Activated CD8-positive, alpha-beta memory T cell treated with anti-CD3 and anti-CD28 coated beads, Interleukin-2, amount 50 U/mL, for 24 hours (primary cell): ENCODE data around the gene OR51Q1.

Source experiments
- DNase-seq: peaks from one replicate; pipeline ENCODE4 v3.0.0-alpha.2; 2020; ENCODE audit errors: extremely low read depth

OR51Q1 gene

DNA sequence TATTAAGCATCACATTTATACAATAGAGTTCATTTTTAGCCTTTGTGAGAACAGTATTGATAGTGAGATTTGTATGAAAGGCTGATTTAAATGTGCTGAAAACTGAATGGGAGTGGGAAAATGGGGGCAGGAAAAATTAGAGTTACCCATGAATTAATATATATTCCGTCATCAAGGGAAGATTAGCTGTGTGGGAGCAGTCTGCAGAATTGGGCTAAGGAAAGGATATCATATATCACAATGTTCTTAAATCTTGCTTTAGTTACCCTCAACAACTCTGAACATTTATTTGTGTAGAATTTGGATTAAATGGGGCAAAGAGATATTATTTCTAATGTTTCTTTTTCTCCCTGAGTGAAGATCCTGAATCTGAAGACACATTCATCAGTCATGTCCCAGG is at the start of gene OR51Q1:
Gene OR51Q1 (plus strand): TSS at position 301 of the 400 bp plus-strand sequence. CDS start 90 bp downstream, at position 391.
- DNase-seq = no peak

DNA sequence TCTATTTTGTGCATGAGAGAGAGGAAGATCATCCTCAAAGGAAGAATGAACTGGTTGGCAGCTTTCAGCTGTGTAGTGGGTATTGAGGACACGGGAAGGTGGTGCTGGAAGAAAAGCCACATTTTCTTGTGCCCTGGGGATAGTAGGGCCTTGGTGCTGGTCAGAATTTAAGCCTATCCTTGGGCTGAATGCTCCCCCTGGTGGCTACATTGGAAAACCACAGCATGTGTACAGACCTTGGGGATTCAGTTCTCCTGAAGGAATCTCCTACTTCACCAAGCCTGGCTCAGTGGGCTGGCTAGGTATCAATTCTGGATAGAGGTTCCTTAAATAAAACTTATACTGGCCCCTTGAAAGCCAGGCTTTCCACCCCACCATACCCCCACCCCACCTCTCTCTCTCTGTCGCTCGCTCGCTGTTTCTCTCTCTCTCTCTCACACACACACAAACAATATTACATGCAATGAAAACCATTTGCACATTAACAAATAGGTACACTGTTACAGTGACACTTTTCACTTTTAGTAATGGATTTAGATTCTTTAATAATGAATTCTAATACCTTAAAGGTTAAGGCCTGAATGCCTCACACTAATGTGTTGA is 41.1 kb upstream of the OR51Q1 start:
- no peak for DNase-seq

DNA sequence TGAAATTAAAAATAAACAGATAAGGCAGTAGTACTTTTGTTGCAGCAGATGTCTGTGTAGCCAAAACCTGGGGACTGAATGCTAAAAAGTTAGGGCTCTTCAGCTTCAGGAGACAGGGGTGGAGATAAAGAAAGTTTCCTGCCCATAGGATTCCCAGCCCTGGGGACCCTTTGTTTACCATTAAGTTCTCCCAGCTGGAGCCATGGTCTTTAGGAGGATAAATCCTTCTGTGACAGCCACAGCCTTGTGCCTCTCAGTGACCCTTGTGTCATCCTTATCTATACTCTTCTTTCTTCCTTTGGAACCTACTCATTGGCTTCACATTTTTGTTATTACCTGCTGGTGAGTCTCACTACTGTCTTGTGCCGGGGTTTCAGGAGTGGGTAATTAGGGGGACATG is 38.3 kb upstream of the OR51Q1 start, which contains the start of gene OR51M1:
Gene OR51M1 (plus strand): TSS at position 237 of the 400 bp plus-strand sequence. CDS start 5,587 bp downstream, outside the sequence.
- DNase-seq = no peak

DNA sequence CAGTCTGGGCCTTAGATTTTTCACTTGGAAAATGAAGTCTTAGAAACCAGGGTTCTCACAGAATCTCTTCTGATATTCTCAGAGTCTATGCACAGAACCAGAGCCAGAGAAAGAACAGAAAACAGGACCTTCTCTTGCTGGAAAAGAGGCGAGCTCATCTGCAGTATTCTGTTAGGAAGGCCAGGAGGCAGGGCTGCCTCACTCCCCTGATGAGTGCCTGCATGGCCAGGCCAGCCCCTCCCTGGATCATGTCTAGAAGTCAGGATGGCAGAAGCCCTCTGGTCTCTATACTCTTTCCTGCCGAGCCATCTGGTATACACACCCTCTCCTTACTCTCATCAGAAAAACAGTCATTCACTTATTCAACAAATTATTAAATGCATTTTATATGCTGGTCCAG is 37.6 kb upstream of the OR51Q1 start:
- DNase-seq = no peak

DNA sequence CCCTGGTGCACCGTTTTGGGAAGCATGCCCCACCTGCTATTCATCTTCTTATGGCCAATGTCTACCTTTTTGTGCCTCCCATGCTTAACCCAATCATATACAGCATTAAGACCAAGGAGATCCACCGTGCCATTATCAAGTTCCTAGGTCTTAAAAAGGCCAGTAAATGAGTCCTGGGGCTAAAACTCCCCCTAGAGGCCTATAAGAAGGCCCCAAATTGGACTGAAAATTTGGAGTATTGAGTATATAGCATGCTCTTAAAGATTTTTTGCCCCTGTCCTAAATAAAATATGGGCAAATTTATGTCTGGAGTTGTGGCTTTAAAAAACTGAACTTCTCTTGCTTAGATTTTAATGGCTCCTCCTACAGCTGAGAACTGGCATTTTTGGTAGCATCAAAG is 31.7 kb upstream of the OR51Q1 start:
- no peak for DNase-seq

GRCh38 chr11:5394091-5394490 is 27.8 kb upstream of the OR51Q1 start:
- no peak for DNase-seq

- no peak for DNase-seq
Measured at GRCh38 chr11:5398936-5399335, 23.0 kb upstream of the OR51Q1 start.

DNA sequence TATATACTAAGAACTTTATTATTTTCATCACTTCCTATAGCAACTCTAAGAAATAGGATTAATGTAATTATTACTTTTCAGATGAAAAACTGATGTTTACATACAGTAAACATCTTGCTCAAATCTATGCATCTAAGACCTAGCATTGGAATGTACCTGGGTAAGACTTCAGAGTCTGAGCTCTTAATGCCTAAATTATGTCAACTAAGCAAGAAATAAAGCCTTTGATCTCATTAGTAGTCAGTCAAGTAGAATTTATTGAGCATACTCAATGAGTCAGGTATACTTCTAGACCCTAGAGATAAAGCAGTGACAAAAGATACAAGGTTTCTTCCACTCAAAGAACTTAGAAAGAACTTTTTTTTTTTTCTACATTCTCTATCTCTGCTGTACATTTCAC is 16.7 kb upstream of the OR51Q1 start:
- no peak for DNase-seq

DNA sequence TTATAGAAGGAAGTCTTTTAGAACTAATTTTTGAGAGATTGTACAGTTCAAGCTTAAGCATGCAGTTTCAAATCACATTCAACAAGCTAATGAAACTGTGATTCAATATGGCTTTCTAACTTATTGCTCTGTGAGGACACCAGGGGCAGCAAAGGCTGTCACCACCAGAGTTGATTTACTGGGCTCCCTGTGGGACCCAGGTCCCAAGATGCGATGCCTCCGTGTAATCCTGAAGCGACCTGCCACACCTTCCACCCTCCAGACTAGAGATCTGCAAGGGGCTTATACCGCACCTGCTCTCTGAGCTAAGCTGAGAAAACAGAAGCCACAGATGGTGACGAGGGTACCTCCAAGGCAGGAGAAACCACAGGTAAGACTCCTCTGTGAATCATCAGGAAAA is 918 bp upstream of the OR51Q1 start:
- DNase-seq = no peak

GRCh38 chr11:5423131-5423530 is 1.2 kb downstream of the OR51Q1 start:
- DNase-seq = no peak

- no peak for DNase-seq
Measured at GRCh38 chr11:5441414-5441813, 19.5 kb downstream of the OR51Q1 start, which contains the start of gene OR51I1. Gene OR51I1, minus strand, starts transcription at chr11:5441514. Its CDS starts 0 bp downstream, at chr11:5441514.

DNA sequence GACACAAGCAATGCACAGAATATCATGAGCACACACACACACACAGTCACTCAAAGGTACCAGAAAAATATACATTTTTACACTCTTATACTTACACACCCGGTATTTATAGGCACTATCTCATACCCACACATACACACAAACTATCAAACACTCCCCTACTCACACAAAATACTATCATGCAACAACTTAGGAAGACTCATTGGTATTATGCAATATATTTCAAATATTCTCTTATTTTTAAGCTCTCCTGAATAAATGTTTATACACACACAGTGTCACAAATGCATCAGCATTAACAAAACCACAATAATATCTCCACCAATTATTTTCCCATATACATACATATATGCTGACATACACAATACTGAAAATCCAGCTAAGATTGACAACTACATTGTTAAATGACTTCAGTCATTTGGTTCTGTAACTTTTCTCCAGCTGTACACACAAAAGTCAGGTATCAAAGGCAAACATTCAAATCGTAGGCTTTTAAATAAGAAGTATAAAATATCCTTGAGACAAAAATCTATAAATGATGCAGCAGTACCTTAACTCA is 22.0 kb downstream of the OR51Q1 start:
- no peak for DNase-seq

- DNase-seq = no peak
Measured at GRCh38 chr11:5449023-5449422, 27.1 kb downstream of the OR51Q1 start, which contains the start of gene OR51I2. Gene OR51I2, plus strand, starts transcription at chr11:5449323. Its CDS starts 4,166 bp downstream, at chr11:5453489.

- no peak for DNase-seq
Measured at GRCh38 chr11:5449432-5449831, 27.5 kb downstream of the OR51Q1 start.

- no peak for DNase-seq
Measured at GRCh38 chr11:5460983-5461621, 39.2 kb downstream of the OR51Q1 start.

DNA sequence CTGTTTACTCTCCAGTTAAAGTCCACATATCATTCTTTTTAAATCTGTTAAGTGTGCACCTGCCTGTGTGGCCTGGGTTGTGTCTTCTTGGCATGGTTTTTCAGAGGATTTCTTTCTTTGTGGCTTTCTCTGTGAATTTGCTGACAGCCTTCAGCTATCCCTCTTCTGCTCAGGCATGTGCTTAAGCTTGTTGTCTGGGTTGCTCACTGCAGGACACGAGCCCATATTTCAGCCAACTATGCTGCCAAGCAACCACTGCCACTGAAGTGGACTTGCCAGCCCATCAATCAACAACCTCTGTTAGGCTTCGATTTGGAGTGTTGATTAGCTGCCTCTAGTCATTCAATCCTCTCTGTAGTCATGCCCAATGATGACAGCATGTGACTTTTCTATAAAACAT is 45.6 kb downstream of the OR51Q1 start:
- DNase-seq = no peak
